ENCODE results near the gene APCDD1L. TPM values are rescaled to one million over a fixed set of nuclear protein-coding genes. Genes with fewer than 3 reads are reported as not detected.
"Not testable (repeated sequence)": the region's sequence is repeated elsewhere in the genome, so short reads cannot be mapped to it uniquely, and the experiment has no call there.

The APCDD1L gene
- total RNA-seq, 4 donors from 2014 or later, result 0.33 to 1.7 (median 1.1) TPM

DNA sequence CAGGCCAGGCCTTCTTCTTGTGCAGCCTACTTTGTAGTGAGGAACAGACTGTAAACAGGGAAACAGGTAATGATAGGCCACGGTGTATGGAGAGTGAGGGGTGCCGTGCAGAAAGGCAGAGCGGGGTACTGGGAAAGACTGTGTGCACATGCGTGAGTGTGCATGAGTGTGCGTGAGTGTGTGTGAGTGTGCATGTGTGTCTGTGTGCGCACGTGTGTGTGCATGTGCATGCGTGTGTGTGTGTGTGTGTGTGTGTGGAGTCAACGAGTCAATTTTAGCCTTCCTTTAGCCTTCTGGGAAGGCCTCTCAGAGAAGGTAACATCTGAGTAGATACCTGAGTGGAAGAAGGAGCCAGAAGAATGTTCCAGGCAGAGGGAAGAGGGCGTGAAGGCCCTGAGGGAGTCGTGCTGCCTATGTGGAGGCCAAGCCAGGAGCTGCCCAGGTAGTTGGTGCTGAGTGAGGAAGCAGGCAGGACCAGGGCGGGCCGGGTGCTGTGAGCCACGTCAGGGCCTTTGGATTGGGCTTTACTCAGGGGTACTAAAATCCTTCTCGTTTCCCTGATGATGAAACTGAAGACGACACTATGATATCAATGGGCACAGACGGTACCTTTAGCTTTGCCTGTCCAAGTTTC, 6.3 kb downstream of the APCDD1L start:
- Histone ChIP-seq H3K4me1 (peaks cover 0 to 2% (median 0%) of the 10 kb centered on the region in 4 donors), H3K36me3 (no peaks in the 10 kb centered on the region), H3K27ac (replicated peaks in 1 of 4) (no peak overlapping the region), H3K9me3 (peaks cover 0 to 32% (median 10%) of the 10 kb centered on the region in 4 donors), H3K4me3 (no peak overlapping the region), H3K27me3 (peaks cover 0 to 21% (median 2%) of the 10 kb centered on the region in 4 donors)
- TF ChIP-seq POLR2AphosphoS5 (IDR thresholded peaks at IDR 0.05) (no peak), EP300 (IDR thresholded peaks at IDR 0.05) (no peak), POLR2A (IDR thresholded peaks at IDR 0.05; ENCODE audit: low read depth) (no peak)
- TF ChIP-seq, protein P1, sequence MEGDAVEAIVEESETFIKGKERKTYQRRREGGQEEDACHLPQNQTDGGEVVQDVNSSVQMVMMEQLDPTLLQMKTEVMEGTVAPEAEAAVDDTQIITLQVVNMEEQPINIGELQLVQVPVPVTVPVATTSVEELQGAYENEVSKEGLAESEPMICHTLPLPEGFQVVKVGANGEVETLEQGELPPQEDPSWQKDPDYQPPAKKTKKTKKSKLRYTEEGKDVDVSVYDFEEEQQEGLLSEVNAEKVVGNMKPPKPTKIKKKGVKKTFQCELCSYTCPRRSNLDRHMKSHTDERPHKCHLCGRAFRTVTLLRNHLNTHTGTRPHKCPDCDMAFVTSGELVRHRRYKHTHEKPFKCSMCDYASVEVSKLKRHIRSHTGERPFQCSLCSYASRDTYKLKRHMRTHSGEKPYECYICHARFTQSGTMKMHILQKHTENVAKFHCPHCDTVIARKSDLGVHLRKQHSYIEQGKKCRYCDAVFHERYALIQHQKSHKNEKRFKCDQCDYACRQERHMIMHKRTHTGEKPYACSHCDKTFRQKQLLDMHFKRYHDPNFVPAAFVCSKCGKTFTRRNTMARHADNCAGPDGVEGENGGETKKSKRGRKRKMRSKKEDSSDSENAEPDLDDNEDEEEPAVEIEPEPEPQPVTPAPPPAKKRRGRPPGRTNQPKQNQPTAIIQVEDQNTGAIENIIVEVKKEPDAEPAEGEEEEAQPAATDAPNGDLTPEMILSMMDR (IDR thresholded peaks at IDR 0.05), result no peak
- peak; percentile 85 for DNase-seq (ENCODE audit: extremely low spot score)
- 89% methylated on average over 17 of the region's 17 CpGs for WGBS
- intact Hi-C loops (cut with DNase I), result no loop called here

- H3K36me3 ChIP-seq; H3K27ac ChIP-seq (replicated peaks in 1 of 4); H3K4me3 ChIP-seq; H3K4me1 ChIP-seq; H3K27me3 ChIP-seq; intact Hi-C loops (cut with DNase I): not testable (repeated sequence)
- peak; percentile 74 for DNase-seq (ENCODE audit: extremely low spot score)
- peaks cover 0 to 37% (median 15%) of the 10 kb centered on the region in 4 donors for H3K9me3 ChIP-seq
- 81% methylated on average over 3 of the region's 3 CpGs for WGBS
These were observed 8.2 kb downstream of the APCDD1L start for GRCh38 chr20:58506999-58507398.

DNA sequence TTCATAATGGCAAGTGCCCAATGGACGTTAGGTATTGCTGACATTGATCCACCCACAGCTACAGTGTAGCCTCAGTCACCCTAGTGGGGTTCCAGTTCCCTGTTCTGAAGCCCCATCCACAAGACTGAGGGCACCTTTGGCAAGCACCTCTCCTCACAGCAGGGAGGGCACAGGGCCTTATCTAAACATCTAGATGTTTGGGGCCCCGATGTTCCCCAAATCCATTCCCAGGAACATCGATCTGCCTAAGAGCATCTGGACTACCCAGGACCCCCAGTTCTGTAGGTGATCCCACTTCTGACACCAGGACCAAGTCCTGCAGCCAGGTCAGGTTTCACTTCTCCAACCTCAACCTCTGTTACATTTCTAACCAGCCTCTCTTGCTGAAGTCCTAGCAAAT, 10.6 kb downstream of the APCDD1L start:
- no peak for DNase-seq (ENCODE audit: extremely low spot score)
- Histone ChIP-seq H3K4me1 (no peaks in the 10 kb centered on the region), H3K27ac (replicated peaks in 1 of 4) (no peak overlapping the region), H3K4me3 (no peak overlapping the region), H3K36me3 (no peaks in the 10 kb centered on the region), H3K27me3 (no peaks in the 10 kb centered on the region), H3K9me3 (peaks cover 0 to 46% (median 20%) of the 10 kb centered on the region in 4 donors)
- intact Hi-C loops (cut with DNase I), result no loop called here
- 93% methylated on average over 3 of the region's 3 CpGs for WGBS
- TF ChIP-seq, protein P1 (IDR thresholded peaks at IDR 0.05), result no peak
- no peak for TF ChIP-seq EP300 (IDR thresholded peaks at IDR 0.05)
- TF ChIP-seq POLR2A (IDR thresholded peaks at IDR 0.05; ENCODE audit: low read depth), result no peak
- no peak for TF ChIP-seq POLR2AphosphoS5 (IDR thresholded peaks at IDR 0.05)

- TF ChIP-seq POLR2A (IDR thresholded peaks at IDR 0.05; ENCODE audit: low read depth) (no peak), POLR2AphosphoS5 (IDR thresholded peaks at IDR 0.05) (no peak), EP300 (IDR thresholded peaks at IDR 0.05) (no peak)
- TF ChIP-seq, protein P1 (IDR thresholded peaks at IDR 0.05), result no peak
- peaks cover 0 to 46% (median 20%) of the 10 kb centered on the region in 4 donors for H3K9me3 ChIP-seq
- no peak overlapping the region for H3K27ac ChIP-seq (replicated peaks in 1 of 4)
- H3K36me3 ChIP-seq, result no peaks in the 10 kb centered on the region
- no peaks in the 10 kb centered on the region for H3K4me1 ChIP-seq
- no peak overlapping the region for H3K4me3 ChIP-seq
- no peaks in the 10 kb centered on the region for H3K27me3 ChIP-seq
- 60% methylated on average over 1 of the region's 1 CpG for WGBS
- DNase-seq (ENCODE audit: extremely low spot score), result no peak
- intact Hi-C loops (cut with DNase I), result no loop called here
These were observed 11.5 kb downstream of the APCDD1L start for GRCh38 chr20:58503668-58504067.

DNA sequence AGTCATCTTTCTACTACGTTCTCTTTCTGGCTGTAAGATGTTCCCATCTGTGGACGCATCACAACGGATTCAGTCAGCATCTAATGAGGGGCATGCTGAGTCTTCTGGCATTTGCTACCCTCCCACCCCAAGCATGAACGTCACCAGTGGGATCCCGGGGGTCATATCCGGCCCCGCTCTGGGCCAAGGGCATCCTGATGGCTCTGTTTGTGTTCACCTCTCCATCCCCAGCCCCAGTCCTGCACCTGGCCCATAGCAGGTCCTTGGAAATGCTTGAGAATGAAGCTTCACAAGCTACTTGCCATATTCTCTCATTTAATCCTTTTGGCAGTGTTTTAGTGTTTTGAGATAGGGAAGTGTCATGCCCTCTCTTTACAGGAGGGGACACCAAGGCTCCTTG, 14.9 kb downstream of the APCDD1L start:
- TF ChIP-seq POLR2AphosphoS5 (IDR thresholded peaks at IDR 0.05) (no peak), POLR2A (IDR thresholded peaks at IDR 0.05; ENCODE audit: low read depth) (no peak), EP300 (IDR thresholded peaks at IDR 0.05) (no peak)
- TF ChIP-seq, protein P1 (IDR thresholded peaks at IDR 0.05), result no peak
- no peaks in the 10 kb centered on the region for H3K27me3 ChIP-seq
- H3K36me3 ChIP-seq, result no peaks in the 10 kb centered on the region
- no peak for DNase-seq (ENCODE audit: extremely low spot score)
- no peak overlapping the region for H3K4me3 ChIP-seq
- peaks cover 0 to 28% (median 20%) of the 10 kb centered on the region in 4 donors for H3K9me3 ChIP-seq
- no peak overlapping the region for H3K27ac ChIP-seq (replicated peaks in 1 of 4)
- intact Hi-C loops (cut with DNase I), result no loop called here
- no peaks in the 10 kb centered on the region for H3K4me1 ChIP-seq
- 90% methylated on average over 7 of the region's 7 CpGs for WGBS
